HAP-1 (cell line): ENCODE measurements around the gene ACAP2.
"Not testable (repeated sequence)": the region's sequence is repeated elsewhere in the genome, so short reads cannot be mapped to it uniquely, and the experiment has no call there.

Source experiments
- DNase-seq, 2 experiments: peaks; one replicate each; pipeline ENCODE4 v3.0.0-alpha.2; 2016 to 2020; ENCODE audit warnings: low spot score in 2 of 2
- H3K27me3 ChIP-seq: fragments of 250-450 bp; sonication (Bioruptor Pico); 2 replicates; pipeline ENCODE4 v1.5.1; 2020; ENCODE audit warnings: low read depth, mild to moderate bottlenecking, moderate library complexity
- H3K36me3 ChIP-seq: fragments of 250-450 bp; sonication (Bioruptor Pico); replicated peaks from 2 replicates; pipeline ENCODE4 v1.5.1; 2020; ENCODE audit warnings: mild to moderate bottlenecking
- H3K4me1 ChIP-seq: fragments of 250-450 bp; sonication (Bioruptor Pico); 2 replicates; pipeline ENCODE4 v1.5.1; 2020; ENCODE audit warnings: mild to moderate bottlenecking
- H3K4me3 ChIP-seq: fragments of 250-450 bp; sonication (Bioruptor Pico); 2 replicates; pipeline ENCODE4 v1.5.1; 2020; ENCODE audit warnings: mild to moderate bottlenecking, moderate library complexity
- H3K9me3 ChIP-seq: fragments of 250-450 bp; sonication (Bioruptor Pico); 2 replicates; pipeline ENCODE4 v1.5.1; 2020; ENCODE audit warnings: mild to moderate bottlenecking, moderate library complexity
- in situ Hi-C: fragments of 300-500 bp; cut with MboI; formaldehyde crosslinking; loops from 3 replicates; pipeline ENCODE4 v1.14.3; 2020; ENCODE audit warnings: low sequenced_read_pairs, inconsistent platforms, mixed read lengths

Gene ACAP2

GRCh38 chr3:195241592-195242355, 201.0 kb downstream of the ACAP2 start:
- no peak overlapping the region for H3K4me3 ChIP-seq
- no peaks in the 10 kb centered on the region for H3K4me1 ChIP-seq
- no peaks in the 10 kb centered on the region for H3K27me3 ChIP-seq
- DNase-seq: peak in 1 of 2 experiments; percentile 5
- no peaks in the 10 kb centered on the region for H3K9me3 ChIP-seq
- in situ Hi-C loops: no loop called here
- H3K36me3 ChIP-seq: no peaks in the 10 kb centered on the region

- in situ Hi-C loops: no loop called here
These were observed 201.9 kb downstream of the ACAP2 start for GRCh38 chr3:195240939-195241338.

GRCh38 chr3:195240171-195240701, 202.6 kb downstream of the ACAP2 start:
- H3K4me1 ChIP-seq: no peaks in the 10 kb centered on the region
- H3K4me3 ChIP-seq: no peak overlapping the region
- no peaks in the 10 kb centered on the region for H3K9me3 ChIP-seq
- in situ Hi-C loops: no loop called here
- H3K36me3 ChIP-seq: no peaks in the 10 kb centered on the region
- DNase-seq: peak in 1 of 2 experiments; percentile 1
- no peaks in the 10 kb centered on the region for H3K27me3 ChIP-seq

More at GRCh38 chr3:195240939-195241338, 201.9 kb downstream of the ACAP2 start:
- Histone ChIP-seq H3K4me1 (no peaks in the 10 kb centered on the region), H3K9me3 (no peaks in the 10 kb centered on the region), H3K4me3 (no peak overlapping the region), H3K36me3 (no peaks in the 10 kb centered on the region), H3K27me3 (no peaks in the 10 kb centered on the region)
- peak in 1 of 2 experiments; percentile 5 for DNase-seq

GRCh38 chr3:195239121-195239520, 203.7 kb downstream of the ACAP2 start:
- in situ Hi-C loops: no loop called here
- no peak for DNase-seq
- Histone ChIP-seq H3K4me3 (no peak overlapping the region), H3K36me3 (no peaks in the 10 kb centered on the region), H3K9me3 (no peaks in the 10 kb centered on the region), H3K4me1 (no peaks in the 10 kb centered on the region), H3K27me3 (no peaks in the 10 kb centered on the region)

GRCh38 chr3:195238586-195239118, 204.2 kb downstream of the ACAP2 start:
- Histone ChIP-seq H3K36me3 (no peaks in the 10 kb centered on the region), H3K27me3 (no peaks in the 10 kb centered on the region), H3K9me3 (no peaks in the 10 kb centered on the region), H3K4me3 (no peak overlapping the region), H3K4me1 (no peaks in the 10 kb centered on the region)
- DNase-seq: no peak
- in situ Hi-C loops: no loop called here

GRCh38 chr3:195238081-195238571, 204.7 kb downstream of the ACAP2 start:
- DNase-seq: no peak
- H3K36me3 ChIP-seq: no peaks in the 10 kb centered on the region
- no peak overlapping the region for H3K4me3 ChIP-seq
- H3K27me3 ChIP-seq: no peaks in the 10 kb centered on the region
- H3K4me1 ChIP-seq: no peaks in the 10 kb centered on the region
- in situ Hi-C loops: no loop called here
- H3K9me3 ChIP-seq: no peaks in the 10 kb centered on the region

- H3K27me3 ChIP-seq: no peaks in the 10 kb centered on the region
- H3K4me1 ChIP-seq: no peaks in the 10 kb centered on the region
- peak in 1 of 2 experiments; percentile 3 for DNase-seq
- no peaks in the 10 kb centered on the region for H3K9me3 ChIP-seq
- H3K36me3 ChIP-seq: no peaks in the 10 kb centered on the region
- no peak overlapping the region for H3K4me3 ChIP-seq
- in situ Hi-C loops: no loop called here
These were observed 205.8 kb downstream of the ACAP2 start for GRCh38 chr3:195236801-195237570.

GRCh38 chr3:195236076-195236798, 206.6 kb downstream of the ACAP2 start:
- Histone ChIP-seq H3K4me3 (no peak overlapping the region), H3K36me3 (no peaks in the 10 kb centered on the region), H3K27me3 (no peaks in the 10 kb centered on the region), H3K4me1 (no peaks in the 10 kb centered on the region), H3K9me3 (no peaks in the 10 kb centered on the region)
- peak in 1 of 2 experiments; percentile 2 for DNase-seq
- in situ Hi-C loops: no loop called here

- in situ Hi-C loops: no loop called here
- no peak overlapping the region for H3K4me3 ChIP-seq
- no peak for DNase-seq
- H3K9me3 ChIP-seq: no peaks in the 10 kb centered on the region
- no peaks in the 10 kb centered on the region for H3K4me1 ChIP-seq
- H3K27me3 ChIP-seq: no peaks in the 10 kb centered on the region
- no peaks in the 10 kb centered on the region for H3K36me3 ChIP-seq
These were observed 212.6 kb downstream of the ACAP2 start for GRCh38 chr3:195230244-195230643.

GRCh38 chr3:195228886-195229285, 213.9 kb downstream of the ACAP2 start:
- not testable (repeated sequence) for H3K4me3 ChIP-seq, H3K27me3 ChIP-seq

GRCh38 chr3:195227871-195228270, 214.9 kb downstream of the ACAP2 start:
- DNase-seq: peak in 1 of 2 experiments; percentile 3
- H3K4me1 ChIP-seq: no peaks in the 10 kb centered on the region
- in situ Hi-C loops: no loop called here
- H3K27me3 ChIP-seq: no peaks in the 10 kb centered on the region
- no peaks in the 10 kb centered on the region for H3K9me3 ChIP-seq
- no peaks in the 10 kb centered on the region for H3K36me3 ChIP-seq
- no peak overlapping the region for H3K4me3 ChIP-seq

More at GRCh38 chr3:195228886-195229285, 213.9 kb downstream of the ACAP2 start:
- H3K4me1 ChIP-seq, in situ Hi-C loops, H3K36me3 ChIP-seq, DNase-seq, H3K9me3 ChIP-seq: not testable (repeated sequence)

GRCh38 chr3:195226900-195227447, 215.8 kb downstream of the ACAP2 start:
- H3K4me1 ChIP-seq: no peaks in the 10 kb centered on the region
- H3K4me3 ChIP-seq: no peak overlapping the region
- no peaks in the 10 kb centered on the region for H3K27me3 ChIP-seq
- in situ Hi-C loops: no loop called here
- no peaks in the 10 kb centered on the region for H3K9me3 ChIP-seq
- DNase-seq: peak in 1 of 2 experiments; percentile 16
- H3K36me3 ChIP-seq: no peaks in the 10 kb centered on the region

GRCh38 chr3:195226445-195226844, 216.4 kb downstream of the ACAP2 start:
- Histone ChIP-seq H3K36me3 (no peaks in the 10 kb centered on the region), H3K4me1 (no peaks in the 10 kb centered on the region), H3K27me3 (no peaks in the 10 kb centered on the region), H3K4me3 (no peak overlapping the region), H3K9me3 (no peaks in the 10 kb centered on the region)
- in situ Hi-C loops: no loop called here
- DNase-seq: peak in 1 of 2 experiments; percentile 2
